Subcutaneous adipose tissue (tissue), 4 donors: Measurements from ENCODE around the gene CSNK2B. TPM values are rescaled to one million over a fixed set of nuclear protein-coding genes. Genes with fewer than 3 reads are reported as not detected.

Source experiments
- total RNA-seq, 4 donors: library from RNA; depleted of rRNA; stranded (reverse); fragments of >200 nt; gene quantifications; one replicate each; pipeline ENCODE4 v1.1.0, GENCODE V29; 2016
- TF ChIP-seq, protein P1 (sequence below): fragments of 450-650 bp; IDR thresholded peaks from one replicate; pipeline ENCODE4 v1.5.1; 2016; ENCODE audit warnings: low read depth, mild to moderate bottlenecking, control low read depth, antibody characterized with exemption, moderate library complexity

Gene CSNK2B
- 100 to 1,000 TPM; 146 to 170 (median 165) TPM for total RNA-seq

DNA sequence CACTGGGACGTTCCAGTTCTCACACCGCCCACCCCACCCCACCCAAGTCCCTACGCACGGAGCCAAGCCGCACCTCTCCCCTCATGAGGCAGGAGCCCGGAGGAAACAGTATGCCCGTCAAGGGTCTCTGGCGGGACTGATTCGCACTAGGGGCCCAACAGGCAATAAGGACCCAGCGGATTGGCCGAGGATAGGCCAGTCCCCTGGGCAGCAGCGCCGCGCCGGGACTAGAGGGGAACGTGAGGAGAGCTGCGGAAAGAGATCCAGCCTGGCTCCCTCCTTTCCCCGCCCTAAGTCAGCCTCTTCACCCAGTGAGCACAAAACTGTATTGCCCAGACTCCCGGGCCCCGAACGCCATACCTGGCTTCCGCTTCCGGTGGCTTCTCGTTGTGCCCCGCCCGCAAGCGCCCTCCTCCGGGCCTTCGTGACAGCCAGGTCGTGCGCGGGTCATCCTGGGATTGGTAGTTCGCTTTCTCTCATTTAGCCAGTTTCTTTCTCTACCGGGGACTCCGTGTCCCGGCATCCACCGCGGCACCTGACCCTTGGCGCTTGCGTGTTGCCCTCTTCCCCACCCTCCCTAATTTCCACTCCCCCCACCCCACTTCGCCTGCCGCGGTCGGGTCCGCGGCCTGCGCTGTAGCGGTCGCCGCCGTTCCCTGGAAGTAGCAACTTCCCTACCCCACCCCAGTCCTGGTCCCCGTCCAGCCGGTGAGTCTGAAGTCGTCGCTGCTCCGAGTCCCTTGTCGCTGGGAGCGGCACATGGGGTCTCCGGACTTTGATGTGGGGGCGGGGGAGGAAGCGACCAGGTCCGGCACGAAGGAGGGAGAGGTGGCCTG lies at the start of gene CSNK2B:
TSS of gene CSNK2B (plus strand) at position 580 of the 836 bp plus-strand sequence. CDS start 752 bp downstream, outside the sequence.
- TF ChIP-seq, protein P1, sequence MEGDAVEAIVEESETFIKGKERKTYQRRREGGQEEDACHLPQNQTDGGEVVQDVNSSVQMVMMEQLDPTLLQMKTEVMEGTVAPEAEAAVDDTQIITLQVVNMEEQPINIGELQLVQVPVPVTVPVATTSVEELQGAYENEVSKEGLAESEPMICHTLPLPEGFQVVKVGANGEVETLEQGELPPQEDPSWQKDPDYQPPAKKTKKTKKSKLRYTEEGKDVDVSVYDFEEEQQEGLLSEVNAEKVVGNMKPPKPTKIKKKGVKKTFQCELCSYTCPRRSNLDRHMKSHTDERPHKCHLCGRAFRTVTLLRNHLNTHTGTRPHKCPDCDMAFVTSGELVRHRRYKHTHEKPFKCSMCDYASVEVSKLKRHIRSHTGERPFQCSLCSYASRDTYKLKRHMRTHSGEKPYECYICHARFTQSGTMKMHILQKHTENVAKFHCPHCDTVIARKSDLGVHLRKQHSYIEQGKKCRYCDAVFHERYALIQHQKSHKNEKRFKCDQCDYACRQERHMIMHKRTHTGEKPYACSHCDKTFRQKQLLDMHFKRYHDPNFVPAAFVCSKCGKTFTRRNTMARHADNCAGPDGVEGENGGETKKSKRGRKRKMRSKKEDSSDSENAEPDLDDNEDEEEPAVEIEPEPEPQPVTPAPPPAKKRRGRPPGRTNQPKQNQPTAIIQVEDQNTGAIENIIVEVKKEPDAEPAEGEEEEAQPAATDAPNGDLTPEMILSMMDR, result no peak

GRCh38 chr6:31617010-31617409 lies 48.9 kb upstream of the CSNK2B start:
- TF ChIP-seq, protein P1, result no peak

DNA sequence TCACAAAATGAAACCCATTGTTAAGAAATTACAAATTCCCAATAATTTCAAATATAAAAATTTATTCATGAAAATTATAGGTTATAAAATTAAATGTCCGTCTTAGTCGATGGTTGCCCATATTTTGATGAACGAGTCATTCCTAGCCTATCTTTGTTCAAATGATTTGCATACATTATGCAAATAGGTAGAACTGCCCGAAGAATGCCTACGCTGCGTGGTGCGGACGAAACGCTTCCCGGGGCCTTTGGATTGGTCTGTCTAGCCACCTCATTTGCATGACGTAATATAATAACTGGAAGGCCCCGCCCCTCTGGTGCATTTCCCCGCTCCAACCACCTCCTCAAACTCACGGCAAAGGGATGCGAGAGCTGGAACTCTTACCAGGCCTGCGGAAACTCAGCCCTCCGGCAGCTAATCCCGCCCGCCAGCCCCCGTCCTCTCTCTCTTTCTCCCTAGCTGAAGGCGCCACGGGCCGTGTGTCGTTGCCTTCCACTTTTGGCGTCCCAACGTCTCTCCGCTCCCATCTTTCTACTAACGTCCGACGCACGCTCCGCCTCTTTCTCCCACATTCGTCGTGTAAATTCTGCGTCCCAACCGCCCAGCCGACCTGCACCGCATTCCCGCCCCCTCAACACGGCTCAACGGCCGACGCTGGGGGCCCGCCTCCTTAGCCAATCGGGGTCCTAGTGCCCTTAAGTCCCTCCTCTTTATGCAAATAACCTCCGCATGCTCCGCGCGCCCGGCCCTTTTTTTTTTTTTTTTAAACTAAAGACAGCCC lies 45.9 kb upstream of the CSNK2B start:
- TF ChIP-seq, protein P1, result no peak

GRCh38 chr6:31620586-31621319 lies 45.1 kb upstream of the CSNK2B start, which contains the start of gene PRRC2A:
PRRC2A (plus strand) TSS chr6:31620715; CDS start chr6:31622790, 2,075 bp downstream.
- TF ChIP-seq, protein P1, result no peak

DNA sequence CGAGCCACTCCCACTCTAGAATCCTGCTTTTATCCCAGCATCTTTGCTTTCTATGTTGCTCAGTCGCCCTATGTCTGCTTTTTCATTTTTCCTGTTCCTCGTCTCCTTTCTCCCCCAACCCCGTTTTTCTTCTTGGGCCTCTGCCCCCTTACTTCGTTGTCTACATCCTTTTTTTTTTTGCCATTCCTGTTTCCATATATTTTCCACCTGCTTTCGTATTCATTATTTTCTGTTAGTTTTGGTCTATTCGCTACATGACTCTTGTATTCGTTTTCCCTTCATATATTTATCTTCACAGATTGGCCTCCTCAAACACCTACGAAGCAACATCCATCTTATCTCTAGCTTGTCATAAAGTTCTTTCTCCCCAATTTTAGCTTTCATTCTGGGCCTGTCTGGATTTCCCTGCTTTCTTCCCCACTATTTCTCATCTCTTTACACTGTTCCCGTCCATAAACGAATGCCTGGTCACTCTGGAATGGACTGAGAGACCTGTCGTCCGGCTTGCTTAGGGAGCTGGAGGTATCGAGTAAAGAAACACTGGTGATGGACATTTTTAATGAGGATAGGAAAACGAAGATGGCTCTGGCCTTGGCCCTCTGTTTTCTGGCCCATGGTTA lies 44.5 kb upstream of the CSNK2B start:
- TF ChIP-seq, protein P1, result no peak

DNA sequence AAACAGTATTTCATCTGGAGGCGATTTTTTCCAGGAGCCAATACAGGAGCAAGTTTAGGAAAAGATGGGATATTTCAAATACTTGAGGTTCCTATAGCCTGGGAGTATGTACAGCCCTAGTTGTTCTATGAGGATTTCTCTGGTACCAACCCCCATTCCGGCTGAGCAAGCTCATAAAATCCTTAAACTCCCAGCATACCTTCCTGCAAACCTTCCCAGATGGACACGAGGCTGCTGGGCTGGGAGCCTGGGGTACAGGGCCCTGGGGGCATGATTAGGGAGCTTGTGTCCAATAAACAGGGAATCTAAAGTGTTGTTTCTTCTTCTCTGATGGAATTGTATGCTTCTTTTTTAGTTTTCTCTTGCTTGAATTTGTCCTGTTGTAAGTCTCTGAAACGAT lies 43.9 kb upstream of the CSNK2B start:
- TF ChIP-seq, protein P1, result no peak
